Urothelium cell line (cell line): ENCODE results near the gene CACNA2D2.
A peak's percentile ranks its signal among the peaks of the same experiment; 100 is the strongest.

Experiments used
- DNase-seq: peaks from one replicate; pipeline ENCODE4 v3.0.0; 2011; ENCODE audit warnings: low spot score, mixed read lengths
- FAIRE-seq: peaks from 2 replicates; lab custom pipeline; 2011; peaks lifted over from hg19 to GRCh38; lab: Jason Lieb, UNC

The CACNA2D2 gene

GRCh38 chr3:50319181-50319893, 184.1 kb downstream of the CACNA2D2 start:
- FAIRE-seq = no peak

GRCh38 chr3:50318615-50319014, 184.8 kb downstream of the CACNA2D2 start:
- FAIRE-seq (no peak), DNase-seq (no peak)

More at GRCh38 chr3:50319181-50319893, 184.1 kb downstream of the CACNA2D2 start:
- DNase-seq = no peak

GRCh38 chr3:50318163-50318562, 185.3 kb downstream of the CACNA2D2 start:
- FAIRE-seq (no peak), DNase-seq (no peak)

DNA sequence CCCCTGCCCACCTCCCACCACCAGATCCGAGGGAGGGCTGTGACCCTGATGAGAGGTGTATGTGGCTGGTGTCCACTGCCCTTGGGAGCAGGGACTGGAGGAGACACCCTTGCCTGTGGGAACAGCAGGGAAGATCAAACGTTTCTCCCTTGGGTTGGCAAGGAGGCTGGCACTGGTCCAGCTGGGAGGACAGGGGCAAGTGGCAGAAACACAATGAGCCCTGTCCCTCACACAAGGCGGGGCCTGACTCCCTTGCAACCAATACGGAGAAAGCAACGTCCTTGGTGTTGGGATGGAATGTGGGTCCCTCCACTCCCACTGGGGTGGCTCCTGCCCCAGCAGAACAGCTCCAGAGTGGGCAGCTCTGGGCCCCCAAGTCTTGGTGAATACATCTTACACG, 186.1 kb downstream of the CACNA2D2 start:
- no peak for FAIRE-seq
- no peak for DNase-seq

DNA sequence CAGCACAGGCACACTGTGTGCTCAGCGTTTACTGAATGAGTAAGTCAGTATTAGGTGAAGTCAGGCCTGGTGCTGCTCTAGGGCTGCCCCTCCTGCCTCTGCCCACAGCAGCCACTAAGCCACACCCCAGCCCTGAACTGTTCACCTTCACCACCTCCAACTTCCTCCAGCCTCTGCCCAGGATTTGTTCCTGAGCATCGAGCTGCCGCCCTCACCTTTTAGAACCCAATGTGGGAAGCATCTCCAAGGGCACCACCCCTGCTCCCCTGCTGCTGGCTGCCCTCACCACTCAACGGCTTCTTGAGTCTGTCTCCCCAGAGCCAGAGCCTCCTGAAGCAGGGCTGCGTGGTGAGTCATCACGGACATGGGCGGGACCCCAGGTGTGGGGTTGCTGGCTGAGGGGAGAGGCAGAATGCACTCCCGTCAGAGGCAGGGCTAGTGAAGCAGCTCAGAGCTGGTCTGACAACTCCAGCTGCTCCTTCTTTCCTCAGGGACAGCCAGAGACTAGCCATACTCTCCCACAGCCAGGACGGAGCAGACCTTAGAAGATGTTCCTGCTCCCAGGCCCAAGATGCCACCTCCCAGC, 186.7 kb downstream of the CACNA2D2 start:
- FAIRE-seq = peak; percentile 94
- DNase-seq = peak; percentile 90

GRCh38 chr3:50314816-50315215, 188.6 kb downstream of the CACNA2D2 start:
- FAIRE-seq (no peak), DNase-seq (no peak)

DNA sequence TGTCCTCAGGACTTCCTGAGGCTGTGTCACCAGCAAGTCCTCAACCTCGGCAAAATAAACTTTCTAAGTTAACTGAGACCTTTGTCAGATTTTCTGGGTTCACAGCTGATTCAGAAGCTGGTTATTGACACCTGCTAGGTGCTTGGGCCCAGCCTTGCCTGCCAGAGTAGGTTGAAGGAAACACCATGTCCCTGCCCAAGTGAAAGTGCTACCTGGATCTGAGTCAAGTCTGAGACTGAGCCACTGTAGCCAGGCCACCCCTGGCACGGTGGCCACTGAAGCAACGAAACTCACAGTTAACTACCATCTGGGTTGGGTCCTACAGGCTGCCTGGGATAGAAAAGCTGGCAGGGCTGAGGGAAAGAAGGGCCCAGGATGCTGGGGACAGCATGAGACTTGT, 189.1 kb downstream of the CACNA2D2 start:
- FAIRE-seq = no peak
- DNase-seq = no peak
